Upper lobe of left lung (tissue), 6 donors: ENCODE data around the gene PIR. TPM values are rescaled to one million over a fixed set of nuclear protein-coding genes. Genes with fewer than 3 reads are reported as not detected.
A peak's percentile ranks its signal among the peaks of the same experiment; 100 is the strongest.

Experiments used
- ATAC-seq, 2 donors: fragments of 200-7000 bp; cut with Tn5 transposase; one replicate each; pipeline ENCODE4 v1.9.1; 2022; ENCODE audit warnings: mild to moderate bottlenecking in 2 of 2, moderate library complexity in 2 of 2; ENCODE audit not compliant: low FRiP score in 2 of 2
- DNase-seq, 2 donors: peaks; one replicate each; pipeline ENCODE4 v3.0.0-alpha.2; 2019 to 2020
- H3K27ac ChIP-seq, 4 donors: fragments of 200-600 bp; sonication (generic); one replicate each; pipeline ENCODE4 v1.5.1; 2016 to 2019
- H3K27me3 ChIP-seq, 4 donors: fragments of 200-600 bp; sonication (generic); one replicate each; pipeline ENCODE4 v1.5.1; 2017 to 2019
- H3K36me3 ChIP-seq, 4 donors: fragments of 200-600 bp; sonication (generic); one replicate each; pipeline ENCODE4 v1.5.1; 2016 to 2019
- H3K4me1 ChIP-seq, 4 donors: fragments of 200-600 bp; sonication (generic); one replicate each; pipeline ENCODE4 v1.5.1; 2018 to 2019
- H3K4me3 ChIP-seq, 4 donors: fragments of 200-600 bp; sonication (generic); one replicate each; pipeline ENCODE4 v1.5.1; 2017 to 2019; ENCODE audit warnings: mild to moderate bottlenecking in 2 of 4, moderate library complexity in 1 of 4
- H3K9me3 ChIP-seq, 4 donors: fragments of 200-600 bp; sonication (generic); one replicate each; pipeline ENCODE4 v1.5.1; 2018 to 2019
- EP300 ChIP-seq, 4 donors: sonication (generic); formaldehyde crosslinking; IDR thresholded peaks; one replicate each; pipeline ENCODE4 v1.5.1; 2017; ENCODE audit warnings: antibody characterized with exemption in 4 of 4, control low read depth in 2 of 4
- POLR2A ChIP-seq, 4 donors: fragments of 450-650 bp; IDR thresholded peaks; one replicate each; pipeline ENCODE4 v1.5.1; 2016 to 2017; ENCODE audit warnings: antibody characterized with exemption in 4 of 4, mild to moderate bottlenecking in 2 of 4
- POLR2AphosphoS5 ChIP-seq, 2 donors: sonication (generic); formaldehyde crosslinking; IDR thresholded peaks; one replicate each; pipeline ENCODE4 v1.5.1; 2017; ENCODE audit warnings: antibody characterized with exemption in 2 of 2
- WGBS, 2 donors: methylation state at CpG; one replicate each; pipeline ENCODE4 v1.1.5; 2017 to 2018; 5-methylcytosine and 5-hydroxymethylcytosine counted together
- total RNA-seq, 6 donors: library from RNA; depleted of rRNA in 4 of 6; stranded (reverse); fragments of >200 nt in 4 of 6; gene quantifications; one replicate each; pipeline versions ENCODE4 v1.1.0 to v1.2.1, GENCODE V29; 2016 to 2021
- TF ChIP-seq, protein P1 (sequence below), 6 experiments: fragments of 450-650 bp in 4 of 6; fragments of 200-600 bp in 2 of 6; sonication (generic) in 2 of 6; IDR thresholded peaks; one replicate each; pipeline ENCODE4 v1.5.1; 2016 to 2019; ENCODE audit warnings: antibody characterized with exemption in 6 of 6
- donor health status: DM: no; HTN: no; CAD: no; lungs with moderate emphysema.
- donor health status: DM: no; HTN: yes; CAD: no; lungs with severe emphysema.

PIR gene
- total RNA-seq, 6 donors from 2014 or later = 11.7 to 20.6 (median 18.5) TPM

DNA sequence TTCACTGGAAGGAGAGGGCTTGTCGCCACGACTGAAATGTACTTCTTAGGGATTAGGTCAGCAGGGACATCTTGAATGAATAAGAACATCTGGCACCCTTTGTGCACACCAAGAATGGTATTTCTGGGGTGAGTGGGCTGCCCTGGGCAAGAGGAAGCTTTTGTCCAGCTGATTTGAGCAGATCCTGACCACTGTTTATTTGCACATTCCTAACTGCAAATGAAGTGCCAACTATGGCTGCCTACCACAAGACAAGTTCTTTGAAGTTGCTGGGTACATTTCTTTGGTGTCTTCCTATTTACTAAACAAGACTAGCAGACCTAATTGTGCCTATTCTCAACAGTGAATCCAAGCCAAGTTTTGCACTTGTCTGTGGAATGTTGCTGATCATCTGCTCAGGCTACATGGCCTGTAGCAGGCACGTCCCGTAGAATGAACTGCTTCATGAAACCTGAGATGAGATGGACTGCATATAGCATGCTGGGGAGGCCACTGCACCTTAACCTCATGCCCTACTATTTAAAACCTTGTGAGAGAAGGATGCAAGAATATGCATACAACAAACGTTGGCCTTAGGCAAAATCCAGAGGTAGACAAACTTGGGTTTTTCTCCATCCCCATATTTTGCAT, 45.0 kb downstream of the PIR start:
- 51 to 54% methylated on average over 3 to 5 of the region's 5 CpGs for WGBS, 2 donors
- Histone ChIP-seq H3K27me3 (no peaks in the 10 kb centered on the region), H3K4me1 (no peaks in the 10 kb centered on the region), H3K27ac (no peak overlapping the region), H3K36me3 (no peaks in the 10 kb centered on the region), H3K9me3 (no peaks in the 10 kb centered on the region), H3K4me3 (no peak overlapping the region)
- ATAC-seq = no peak
- TF ChIP-seq EP300 (IDR thresholded peaks at IDR 0.05) (no peak), POLR2A (IDR thresholded peaks at IDR 0.05) (no peak), POLR2AphosphoS5 (IDR thresholded peaks at IDR 0.05) (no peak)
- TF ChIP-seq, protein P1, sequence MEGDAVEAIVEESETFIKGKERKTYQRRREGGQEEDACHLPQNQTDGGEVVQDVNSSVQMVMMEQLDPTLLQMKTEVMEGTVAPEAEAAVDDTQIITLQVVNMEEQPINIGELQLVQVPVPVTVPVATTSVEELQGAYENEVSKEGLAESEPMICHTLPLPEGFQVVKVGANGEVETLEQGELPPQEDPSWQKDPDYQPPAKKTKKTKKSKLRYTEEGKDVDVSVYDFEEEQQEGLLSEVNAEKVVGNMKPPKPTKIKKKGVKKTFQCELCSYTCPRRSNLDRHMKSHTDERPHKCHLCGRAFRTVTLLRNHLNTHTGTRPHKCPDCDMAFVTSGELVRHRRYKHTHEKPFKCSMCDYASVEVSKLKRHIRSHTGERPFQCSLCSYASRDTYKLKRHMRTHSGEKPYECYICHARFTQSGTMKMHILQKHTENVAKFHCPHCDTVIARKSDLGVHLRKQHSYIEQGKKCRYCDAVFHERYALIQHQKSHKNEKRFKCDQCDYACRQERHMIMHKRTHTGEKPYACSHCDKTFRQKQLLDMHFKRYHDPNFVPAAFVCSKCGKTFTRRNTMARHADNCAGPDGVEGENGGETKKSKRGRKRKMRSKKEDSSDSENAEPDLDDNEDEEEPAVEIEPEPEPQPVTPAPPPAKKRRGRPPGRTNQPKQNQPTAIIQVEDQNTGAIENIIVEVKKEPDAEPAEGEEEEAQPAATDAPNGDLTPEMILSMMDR (IDR thresholded peaks at IDR 0.05) = no peak
- DNase-seq = no peak

DNA sequence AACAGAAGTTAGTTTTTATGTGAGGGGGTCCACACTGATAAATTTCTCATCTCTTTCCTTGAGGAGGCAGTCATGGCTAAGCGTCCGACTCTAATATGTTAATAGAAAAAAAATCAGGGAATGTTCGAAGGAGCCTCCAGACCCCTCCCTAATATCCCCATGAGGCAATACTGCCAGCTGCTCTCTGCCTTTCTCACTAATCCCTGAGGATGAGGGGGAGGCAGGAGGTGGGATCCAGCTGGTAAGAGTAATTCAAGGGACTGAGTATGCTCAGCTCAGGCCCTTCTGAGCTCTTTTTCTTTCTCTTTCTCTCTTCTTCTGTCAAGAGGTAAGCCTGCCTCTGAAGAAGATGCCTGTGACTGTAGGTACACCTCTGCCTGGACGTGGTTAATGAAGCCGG, 51.7 kb downstream of the PIR start:
- Histone ChIP-seq H3K4me1 (no peaks in the 10 kb centered on the region), H3K4me3 (no peak overlapping the region), H3K27ac (no peak overlapping the region), H3K27me3 (no peaks in the 10 kb centered on the region), H3K9me3 (no peaks in the 10 kb centered on the region), H3K36me3 (no peaks in the 10 kb centered on the region)
- ATAC-seq (no peak), DNase-seq (no peak)
- WGBS, 2 donors = 72 to 75% methylated on average over 4 to 5 of the region's 5 CpGs
- TF ChIP-seq POLR2A (IDR thresholded peaks at IDR 0.05) (no peak), EP300 (IDR thresholded peaks at IDR 0.05) (no peak), POLR2AphosphoS5 (IDR thresholded peaks at IDR 0.05) (peak in 1 of 2 donors; percentile 12)
- TF ChIP-seq, protein P1 (IDR thresholded peaks at IDR 0.05) = no peak

DNA sequence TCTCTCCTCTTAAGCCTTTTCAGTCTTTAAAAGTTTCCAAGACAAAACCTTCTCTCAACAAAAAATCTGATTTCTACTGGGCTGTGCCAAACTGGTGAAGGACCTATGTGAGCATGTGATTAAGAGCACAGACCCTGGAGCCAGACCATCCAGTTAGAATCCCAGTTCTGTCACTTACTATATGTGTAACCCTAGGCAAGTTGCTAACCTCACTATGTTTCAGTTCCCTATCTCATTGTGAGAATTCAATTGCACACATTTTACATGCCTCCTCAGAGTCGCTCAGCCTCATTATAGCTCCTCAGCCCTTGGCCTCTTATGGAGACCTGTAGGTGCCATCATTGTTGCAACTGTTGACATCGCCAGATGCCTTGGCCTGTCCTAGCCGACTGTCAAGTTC, 54.8 kb downstream of the PIR start:
- no peaks in the 10 kb centered on the region for H3K9me3 ChIP-seq
- no peaks in the 10 kb centered on the region for H3K4me1 ChIP-seq
- DNase-seq (no peak), ATAC-seq (no peak)
- H3K27ac ChIP-seq = no peak overlapping the region
- 92 to 100% methylated on average over 2 to 3 of the region's 3 CpGs for WGBS, 2 donors
- H3K4me3 ChIP-seq = no peak overlapping the region
- no peak for TF ChIP-seq POLR2AphosphoS5 (IDR thresholded peaks at IDR 0.05)
- no peak for TF ChIP-seq EP300 (IDR thresholded peaks at IDR 0.05)
- no peak for TF ChIP-seq POLR2A (IDR thresholded peaks at IDR 0.05)
- TF ChIP-seq, protein P1 (IDR thresholded peaks at IDR 0.05) = no peak
- no peaks in the 10 kb centered on the region for H3K27me3 ChIP-seq
- H3K36me3 ChIP-seq = no peaks in the 10 kb centered on the region

DNA sequence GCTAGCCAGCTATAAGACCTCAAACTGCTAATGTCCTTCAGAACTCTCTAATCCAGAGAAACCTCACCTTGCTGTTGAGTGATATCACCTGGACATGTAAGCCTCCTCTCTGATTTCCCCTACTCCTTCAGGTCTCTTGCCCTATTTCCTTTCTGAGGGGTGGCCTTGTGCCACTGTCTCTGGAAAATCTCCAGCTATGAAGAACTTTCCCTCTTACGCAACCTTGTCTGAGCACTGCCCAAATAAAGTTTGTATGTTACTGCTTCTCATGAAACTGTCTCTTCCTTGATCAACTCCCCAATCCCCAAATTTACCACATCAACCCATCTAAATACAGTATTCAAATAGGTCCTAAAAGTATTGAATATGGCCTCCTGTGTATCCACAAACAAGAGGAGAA, 55.4 kb downstream of the PIR start:
- Histone ChIP-seq H3K27me3 (no peaks in the 10 kb centered on the region), H3K27ac (no peak overlapping the region), H3K36me3 (no peaks in the 10 kb centered on the region), H3K4me3 (no peak overlapping the region), H3K9me3 (no peaks in the 10 kb centered on the region), H3K4me1 (no peaks in the 10 kb centered on the region)
- 60 to 93% methylated on average over 1 of the region's 1 CpG for WGBS, 2 donors
- DNase-seq = no peak
- no peak for ATAC-seq
- TF ChIP-seq POLR2A (IDR thresholded peaks at IDR 0.05) (no peak), EP300 (IDR thresholded peaks at IDR 0.05) (no peak), POLR2AphosphoS5 (IDR thresholded peaks at IDR 0.05) (no peak)
- TF ChIP-seq, protein P1 (IDR thresholded peaks at IDR 0.05) = no peak
